HG03565 (cell line): ENCODE measurements around the gene FAM118B.

Source experiments
- ATAC-seq: cut with Tn5 transposase; IDR thresholded peaks from one replicate; pipeline ENCODE4 v1.9.1; 2021; ENCODE audit warnings: mild to moderate bottlenecking, moderate library complexity; ENCODE audit not compliant: unreplicated experiment

FAM118B gene

GRCh38 chr11:126211236-126212088 lies at the start of gene FAM118B, which contains the start of gene RPUSD4:
TSS of gene FAM118B (plus strand) at chr11:126211782. CDS start at chr11:126235002, 23,220 bp downstream.
TSS of gene RPUSD4 (minus strand) at chr11:126211650. CDS start at chr11:126211638, 12 bp downstream.
- peak; percentile 88 for ATAC-seq

- ATAC-seq: no peak
These were observed 49.1 kb upstream of the FAM118B start for GRCh38 chr11:126162306-126163030.

- no peak for ATAC-seq
These were observed 48.4 kb upstream of the FAM118B start for GRCh38 chr11:126163074-126163700.

GRCh38 chr11:126163779-126164178 lies 47.8 kb upstream of the FAM118B start:
- no peak for ATAC-seq

- no peak for ATAC-seq
These were observed 46.8 kb upstream of the FAM118B start for GRCh38 chr11:126164781-126165180.

- no peak for ATAC-seq
These were observed 46.3 kb upstream of the FAM118B start for GRCh38 chr11:126165311-126165720.

- no peak for ATAC-seq
These were observed 45.8 kb upstream of the FAM118B start for GRCh38 chr11:126165757-126166156.

- ATAC-seq: no peak
These were observed 45.2 kb upstream of the FAM118B start for GRCh38 chr11:126166413-126166812.

- no peak for ATAC-seq
These were observed 44.1 kb upstream of the FAM118B start for GRCh38 chr11:126167488-126167887.

GRCh38 chr11:126169291-126169690 lies 42.3 kb upstream of the FAM118B start:
- ATAC-seq: no peak

GRCh38 chr11:126172596-126173038 lies 39.0 kb upstream of the FAM118B start:
- no peak for ATAC-seq

- no peak for ATAC-seq
These were observed 38.3 kb upstream of the FAM118B start for GRCh38 chr11:126173257-126173656.

- ATAC-seq: no peak
These were observed 36.8 kb upstream of the FAM118B start for GRCh38 chr11:126174816-126175215.

- ATAC-seq: no peak
These were observed 36.2 kb upstream of the FAM118B start for GRCh38 chr11:126175393-126175792.

- no peak for ATAC-seq
These were observed 34.6 kb upstream of the FAM118B start for GRCh38 chr11:126176853-126177470.

GRCh38 chr11:126181939-126182730 lies 29.4 kb upstream of the FAM118B start:
- no peak for ATAC-seq

GRCh38 chr11:126182787-126183445 lies 28.7 kb upstream of the FAM118B start:
- ATAC-seq: no peak

- no peak for ATAC-seq
These were observed 26.1 kb upstream of the FAM118B start for GRCh38 chr11:126185259-126186024.
